ENCODE data around the gene ANO4.

The ANO4 gene

GRCh38 chr12:100826323-100826722 lies 31.7 kb downstream of the ANO4 start:
- no peak overlapping the region for H3K4me3 ChIP-seq (ENCODE audit: low read depth, low read length)
- TF ChIP-seq CTCF (IDR thresholded peaks at IDR 0.05; ENCODE audit: low read depth, low read length): no peak
- peak; percentile 57 for DNase-seq (ENCODE audit: low read depth, low spot score)
- in situ Hi-C loops (cut with HindIII; ENCODE audit: low sequenced_read_pairs): no loop called here

- DNase-seq (ENCODE audit: low read depth, low spot score): peak; percentile 54
- in situ Hi-C loops (cut with HindIII; ENCODE audit: low sequenced_read_pairs): no loop called here
- peak; percentile 77 for TF ChIP-seq CTCF (IDR thresholded peaks at IDR 0.05; ENCODE audit: low read depth, low read length)
- H3K4me3 ChIP-seq (ENCODE audit: low read depth, low read length): no peak overlapping the region
Measured at GRCh38 chr12:100827901-100828520, 33.4 kb downstream of the ANO4 start.

- DNase-seq (ENCODE audit: low read depth, low spot score): no peak
- TF ChIP-seq CTCF (IDR thresholded peaks at IDR 0.05; ENCODE audit: low read depth, low read length): no peak
- H3K4me3 ChIP-seq (ENCODE audit: low read depth, low read length): no peak overlapping the region
- in situ Hi-C loops (cut with HindIII; ENCODE audit: low sequenced_read_pairs): no loop called here
Measured at GRCh38 chr12:100830003-100830795, 35.6 kb downstream of the ANO4 start.

- DNase-seq (ENCODE audit: low read depth, low spot score): no peak
- in situ Hi-C loops (cut with HindIII; ENCODE audit: low sequenced_read_pairs): no loop called here
- H3K4me3 ChIP-seq (ENCODE audit: low read depth, low read length): no peak overlapping the region
- TF ChIP-seq CTCF (IDR thresholded peaks at IDR 0.05; ENCODE audit: low read depth, low read length): no peak
Measured at GRCh38 chr12:100833282-100833681, 38.7 kb downstream of the ANO4 start.

GRCh38 chr12:100840748-100841147 lies 46.2 kb downstream of the ANO4 start:
- in situ Hi-C loops (cut with HindIII; ENCODE audit: low sequenced_read_pairs): no loop called here
- no peak overlapping the region for H3K4me3 ChIP-seq (ENCODE audit: low read depth, low read length)
- no peak for DNase-seq (ENCODE audit: low read depth, low spot score)
- TF ChIP-seq CTCF (IDR thresholded peaks at IDR 0.05; ENCODE audit: low read depth, low read length): no peak

- in situ Hi-C loops (cut with HindIII; ENCODE audit: low sequenced_read_pairs): no loop called here
- DNase-seq (ENCODE audit: low read depth, low spot score): peak; percentile 75
- no peak for TF ChIP-seq CTCF (IDR thresholded peaks at IDR 0.05; ENCODE audit: low read depth, low read length)
- no peak overlapping the region for H3K4me3 ChIP-seq (ENCODE audit: low read depth, low read length)
Measured at GRCh38 chr12:100842156-100842555, 47.6 kb downstream of the ANO4 start.
